NK-92 (cell line): ENCODE results near the gene TRIM54.
"Not testable (repeated sequence)": the region's sequence is repeated elsewhere in the genome, so short reads cannot be mapped to it uniquely, and the experiment has no call there.

Source experiments
- DNase-seq: peaks from one replicate; lab custom pipeline; 2025; ENCODE audit not compliant: unreplicated experiment; lab: John Stamatoyannopoulos, UW

The TRIM54 gene

DNA sequence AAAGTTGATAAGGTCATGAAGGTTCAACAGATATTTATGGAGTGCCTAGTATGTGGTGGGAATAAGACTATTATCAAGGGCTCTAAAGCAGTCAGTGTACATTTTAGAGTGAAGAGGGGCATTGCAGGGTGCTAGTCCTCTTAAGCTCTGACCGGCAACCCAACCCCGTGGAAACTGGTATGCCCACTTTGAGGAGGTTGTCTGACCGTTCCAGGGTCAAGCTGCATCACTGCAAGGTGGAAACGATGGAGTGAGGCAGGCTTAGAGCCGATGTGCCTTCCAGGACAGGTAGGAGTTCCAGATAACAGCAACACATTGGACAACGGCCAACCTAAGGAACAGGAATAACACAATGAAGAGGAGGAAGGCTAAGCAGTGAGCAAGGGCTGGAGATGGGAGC, 27.4 kb downstream of the TRIM54 start:
- no peak for DNase-seq

GRCh38 chr2:27312152-27312551, 29.9 kb downstream of the TRIM54 start:
- DNase-seq: no peak

GRCh38 chr2:27313882-27314645, 31.8 kb downstream of the TRIM54 start:
- no peak for DNase-seq

GRCh38 chr2:27314709-27315108, 32.5 kb downstream of the TRIM54 start:
- DNase-seq: no peak

GRCh38 chr2:27315122-27315521, 32.9 kb downstream of the TRIM54 start:
- DNase-seq: no peak

- DNase-seq: no peak
These were observed 34.6 kb downstream of the TRIM54 start for GRCh38 chr2:27316655-27317412.

- not testable (repeated sequence) for DNase-seq
These were observed 37.6 kb downstream of the TRIM54 start for GRCh38 chr2:27319839-27320238.

- no peak for DNase-seq
These were observed 38.8 kb downstream of the TRIM54 start for GRCh38 chr2:27320958-27321543.

- DNase-seq: no peak
These were observed 40.1 kb downstream of the TRIM54 start for GRCh38 chr2:27322301-27322765.

DNA sequence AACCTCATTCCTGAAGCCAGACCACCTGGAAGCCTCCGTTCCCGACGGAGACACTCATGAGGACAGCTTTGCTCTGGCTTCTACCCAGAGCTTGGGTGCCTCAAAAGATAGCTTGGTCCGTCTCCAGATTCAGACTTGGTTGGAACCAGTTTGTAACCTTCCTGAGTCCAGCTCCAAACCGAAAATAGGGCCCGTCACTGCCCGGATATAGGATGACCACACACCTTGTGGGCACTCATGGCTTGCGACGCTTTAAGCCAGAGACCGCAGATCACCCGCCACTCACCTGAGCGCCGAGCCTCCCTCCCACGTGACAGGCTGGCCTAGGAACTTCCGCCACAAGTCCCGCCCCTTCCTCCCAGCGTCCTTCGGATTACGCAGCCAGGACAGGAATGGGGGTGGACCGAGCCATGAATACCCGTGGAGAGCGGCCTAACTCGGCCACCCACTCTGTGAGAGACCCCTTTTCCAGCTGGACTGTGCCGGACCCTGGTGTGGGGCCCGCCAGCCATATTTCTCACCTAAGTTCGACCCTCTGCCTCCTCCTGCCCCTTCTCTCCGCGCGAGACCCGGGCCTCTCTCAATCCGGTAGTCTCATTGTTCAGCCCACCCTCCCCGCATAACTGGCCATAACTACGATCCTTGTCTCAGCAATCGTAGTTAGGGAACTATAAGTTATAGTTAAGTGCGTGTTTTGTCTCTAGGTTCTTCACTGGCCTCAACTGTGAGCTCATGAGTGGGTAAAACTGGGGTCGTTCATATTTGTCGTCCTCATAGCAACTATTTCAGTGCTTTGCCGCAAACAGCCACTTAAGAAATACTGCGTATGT, 40.8 kb downstream of the TRIM54 start, which contains the start of gene MPV17:
TSS of gene MPV17 (minus strand) at position 332 of the 830 bp plus-strand sequence. CDS start 580 bp downstream, outside the sequence.
- DNase-seq: peak; percentile 15

- DNase-seq: no peak
These were observed 41.5 kb downstream of the TRIM54 start for GRCh38 chr2:27323596-27324285.

GRCh38 chr2:27324720-27325119, 42.5 kb downstream of the TRIM54 start:
- no peak for DNase-seq

GRCh38 chr2:27335311-27335710, 53.1 kb downstream of the TRIM54 start:
- no peak for DNase-seq

DNA sequence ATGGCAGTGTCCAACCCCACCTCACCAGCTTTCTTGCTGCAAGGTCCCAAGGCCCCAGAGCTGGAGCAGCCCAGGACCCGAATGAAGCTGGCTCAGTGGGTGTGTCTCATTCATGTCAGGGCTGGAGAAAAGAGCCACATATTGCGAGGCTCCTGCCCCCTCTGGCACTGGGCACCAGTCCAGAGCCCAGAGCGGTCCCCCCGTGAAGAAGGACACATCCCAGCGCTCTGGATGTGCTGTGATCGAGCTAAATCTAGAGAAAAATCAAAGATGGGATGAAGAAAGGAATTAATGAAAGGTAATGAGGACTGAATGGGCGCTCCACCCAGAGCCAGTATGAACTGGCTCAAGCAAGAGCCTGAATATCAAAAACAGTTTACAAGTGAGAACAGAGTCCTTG, 53.9 kb downstream of the TRIM54 start:
- DNase-seq: no peak

DNA sequence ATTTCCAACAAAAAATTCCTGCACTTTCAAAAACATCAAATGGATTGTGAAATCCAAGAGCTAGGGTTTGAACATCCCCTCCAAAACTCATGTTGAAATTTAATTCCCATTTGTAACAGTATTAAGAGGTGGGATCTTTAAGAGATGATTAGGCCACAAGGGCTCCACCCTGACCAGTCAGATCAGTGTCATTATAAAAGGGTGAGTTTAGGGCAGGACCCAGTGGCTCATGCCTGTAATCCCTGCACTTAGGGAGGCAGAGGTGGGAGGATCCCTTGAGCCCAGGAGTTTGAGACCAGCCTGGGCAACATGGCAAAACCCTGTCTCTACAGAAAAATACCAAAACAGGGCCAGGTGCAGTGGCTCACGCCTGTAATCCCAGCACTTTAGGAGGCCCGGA, 65.4 kb downstream of the TRIM54 start:
- DNase-seq: no peak

- DNase-seq: no peak
These were observed 68.0 kb downstream of the TRIM54 start for GRCh38 chr2:27350106-27350693.

- no peak for DNase-seq
These were observed 69.8 kb downstream of the TRIM54 start for GRCh38 chr2:27351802-27352598.

DNA sequence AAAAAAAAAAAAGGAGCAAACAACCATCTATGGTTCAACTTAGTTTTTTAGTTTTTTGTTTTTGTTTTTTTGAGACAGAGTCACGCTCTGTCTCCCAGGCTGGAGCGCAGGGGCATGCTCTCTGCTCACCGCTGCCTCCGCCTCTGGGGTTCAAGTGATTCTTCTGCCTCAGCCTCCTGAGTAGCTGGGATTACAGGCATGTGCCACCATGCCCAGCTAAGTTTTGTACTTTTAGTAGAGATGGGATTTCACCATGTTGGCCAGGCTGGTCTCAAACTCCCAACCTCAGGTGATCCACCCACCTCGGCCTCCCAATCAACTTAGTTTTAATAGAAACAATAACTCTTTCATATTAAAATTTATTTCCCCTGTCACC, 71.1 kb downstream of the TRIM54 start:
- not testable (repeated sequence) for DNase-seq
